GM12878 (cell line): ENCODE measurements around the gene FNIP1. TPM values are rescaled to one million over a fixed set of nuclear protein-coding genes. Genes with fewer than 3 reads are reported as not detected.

ENCODE experiments used
- ATAC-seq: fragments of 200-7000 bp; cut with Tn5 transposase; 3 replicates; pipeline ENCODE4 v1.9.1; 2020; ENCODE audit warnings: mild to moderate bottlenecking, moderate library complexity
- BruUV-seq: library from RNA; stranded (reverse); fragments of 400-500 nt; replicated peaks from 2 replicates; lab custom pipeline; 2021; lab: Mats Ljungman, UMichigan
- CTCF ChIA-PET: fragments of 300-600 bp; sonication (Branson Sonifier 250); formaldehyde crosslinking; extraction: SDS; loops from one replicate; lab custom pipeline; 2021; ENCODE audit warnings: inconsistent platforms; lab: Yijun Ruan, JAX
- POLR2A ChIA-PET: fragments of 350-600 bp; formaldehyde crosslinking; extraction: SDS; loops from one replicate; lab custom pipeline; 2021; ENCODE audit warnings: inconsistent platforms; lab: Charles Lee
- RAD21 ChIA-PET: fragments of 300-600 bp; sonication (Branson Sonifier 250); formaldehyde crosslinking; loops from one replicate; lab custom pipeline; 2023; ENCODE audit warnings: antibody characterized with exemption; ENCODE audit not compliant: unreplicated experiment; lab: Charles Lee
- SMC1A ChIA-PET: fragments of 300-600 bp; sonication (Branson Sonifier 250); formaldehyde crosslinking; loops from one replicate; lab custom pipeline; 2023; ENCODE audit not compliant: unreplicated experiment, uncharacterized antibody; lab: Charles Lee
- DNase-seq: peaks from one replicate; pipeline ENCODE4 v3.0.0-alpha.2; 2011; ENCODE audit warnings: low read depth, low spot score
- FAIRE-seq: peaks from 3 replicates; lab custom pipeline; 2011; peaks lifted over from hg19 to GRCh38; lab: Jason Lieb, UNC
- H2AFZ ChIP-seq: 2 replicates; pipeline ENCODE4 v1.6.0; 2011; ENCODE audit warnings: low read depth, low read length, control low read depth; ENCODE audit not compliant: control insufficient read depth
- H3K27ac ChIP-seq: 2 replicates; pipeline ENCODE4 v1.5.1; 2011; ENCODE audit warnings: control low read depth; ENCODE audit not compliant: control insufficient read depth, insufficient read depth
- H3K27me3 ChIP-seq, 2 experiments: replicated peaks in 1 of 2; 2 replicates each; pipeline versions ENCODE4 v1.6.0 to v1.6.1; 2011; ENCODE audit warnings: low read length in 1 of 2; ENCODE audit not compliant: control insufficient read depth in 2 of 2, insufficient read depth in 2 of 2
- H3K36me3 ChIP-seq, 2 experiments: 2 replicates each; pipeline ENCODE4 v1.5.1; 2011; ENCODE audit warnings: low read length in 1 of 2; ENCODE audit not compliant: control insufficient read depth in 2 of 2, insufficient read depth in 2 of 2
- H3K4me1 ChIP-seq: 2 replicates; pipeline ENCODE4 v1.6.1; 2011; ENCODE audit warnings: mild to moderate bottlenecking, low read length, moderate library complexity, mixed read lengths; ENCODE audit not compliant: control insufficient read depth, insufficient read depth
- H3K4me2 ChIP-seq: 2 replicates; pipeline ENCODE4 v1.6.0; 2011; ENCODE audit warnings: control low read depth; ENCODE audit not compliant: control insufficient read depth, insufficient read depth
- H3K4me3 ChIP-seq: fragments of 200-600 bp; sonication (generic); 2 replicates; pipeline ENCODE4 v1.5.1; 2016
- H3K79me2 ChIP-seq: 2 replicates; pipeline ENCODE4 v1.6.0; 2011; ENCODE audit warnings: low read length; ENCODE audit not compliant: control insufficient read depth, insufficient read depth
- H3K9ac ChIP-seq: 2 replicates; pipeline ENCODE4 v1.8.0; 2011; ENCODE audit warnings: low read length, control low read depth, mixed read lengths; ENCODE audit not compliant: control insufficient read depth, insufficient read depth
- H3K9me3 ChIP-seq: replicated peaks from 3 replicates; pipeline ENCODE4 v1.5.1; 2011; ENCODE audit warnings: mild to moderate bottlenecking, low read length; ENCODE audit not compliant: control insufficient read depth, insufficient read depth
- H4K20me1 ChIP-seq: 2 replicates; pipeline ENCODE4 v1.6.0; 2011; ENCODE audit not compliant: control insufficient read depth, insufficient read depth
- CBX5 ChIP-seq: sonication (generic); IDR thresholded peaks from 2 replicates; pipeline ENCODE4 v1.6.1; 2016; ENCODE audit warnings: low read depth, moderate library complexity, mild to moderate bottlenecking, inconsistent platforms
- ESRRA ChIP-seq: IDR thresholded peaks from 2 replicates; pipeline ENCODE4 v1.6.1; 2012; ENCODE audit warnings: mild to moderate bottlenecking, low read length, improper control_type of control experiment
- ETV6 ChIP-seq, 2 experiments: fragments of 450-650 bp in 1 of 2; IDR thresholded peaks in 1 of 2; conservative IDR thresholded peaks in 1 of 2; 2 replicates each; pipeline ENCODE4 v1.6.1; 2014; ENCODE audit warnings: antibody characterized with exemption in 1 of 2, borderline replicate concordance in 1 of 2, low read depth in 1 of 2, mild to moderate bottlenecking in 1 of 2, moderate library complexity in 1 of 2
- EZH2 ChIP-seq: IDR thresholded peaks from 2 replicates; pipeline ENCODE4 v1.6.1; 2012; ENCODE audit warnings: low read depth, mild to moderate bottlenecking, control low read depth, inconsistent platforms, low read length, borderline replicate concordance; ENCODE audit not compliant: control insufficient read depth
- KLF5 ChIP-seq: fragments of 450-650 bp; IDR thresholded peaks from 2 replicates; pipeline ENCODE4 v1.6.1; 2014; ENCODE audit warnings: mild to moderate bottlenecking; ENCODE audit not compliant: partially characterized antibody
- SUZ12 ChIP-seq: fragments of 200-600 bp; sonication (generic); IDR thresholded peaks from one replicate; pipeline ENCODE4 v1.6.1; 2018; ENCODE audit warnings: antibody characterized with exemption, mild to moderate bottlenecking; ENCODE audit not compliant: unreplicated experiment
- WRNIP1 ChIP-seq: IDR thresholded peaks from 2 replicates; pipeline ENCODE4 v1.6.1; 2011; ENCODE audit warnings: low read depth, low read length, improper control_type of control experiment, borderline replicate concordance
- ZNF217 ChIP-seq: fragments of 450-650 bp; IDR thresholded peaks from 2 replicates; pipeline ENCODE4 v1.6.1; 2017; ENCODE audit warnings: antibody characterized with exemption, mild to moderate bottlenecking
- ZNF384 ChIP-seq: IDR thresholded peaks from 2 replicates; pipeline ENCODE4 v1.6.1; 2012; ENCODE audit warnings: low read depth, mild to moderate bottlenecking, low read length, improper control_type of control experiment, borderline replicate concordance
- WGBS: methylation state at CpG from one replicate; pipeline ENCODE4 v1.1.6; 2016; ENCODE audit warnings: low lambda C conversion rate; ENCODE audit not compliant: insufficient replicate concordance, insufficient coverage; ENCODE audit errors: missing lambda C conversion rate; 5-methylcytosine and 5-hydroxymethylcytosine counted together
- in situ Hi-C: fragments of 300-500 bp; cut with MboI; formaldehyde crosslinking; loops from 9 replicates; pipeline ENCODE4 v1.14.3; 2018; ENCODE audit warnings: mixed read lengths
- intact Hi-C: fragments of 100-400 bp; cut with micrococcal nuclease; formaldehyde crosslinking; loops from one replicate; pipeline ENCODE4 v1.14.2; 2022; ENCODE audit not compliant: unreplicated experiment
- polyA plus RNA-seq, 11 experiments: library from polyadenylated mRNA; depleted of rRNA in 4 of 11; unstranded in 6 of 11; stranded (reverse) in 5 of 11; fragments of >200 nt; fragmentation: Nextera tagmentation in 4 of 11; fragmentation: Illumina TruSeq in 1 of 11; extraction: Ambion mirVana in 4 of 11; extraction: Trizol in 1 of 11; gene quantifications; 1 replicate in 1 of 11; 2 replicates in 10 of 11; pipeline versions ENCODE4 v1.2.1 to v1.2.3, GENCODE V29; 2011 to 2016; ENCODE audit warnings: inconsistent platforms in 2 of 11, missing spikeins in 2 of 11, low read depth in 1 of 11
- total RNA-seq, 4 experiments: library from RNA; depleted of rRNA in 3 of 4; stranded (reverse); fragments of >200 nt in 3 of 4; fragmentation: Illumina TruSeq in 1 of 4; extraction: Trizol in 1 of 4; gene quantifications; 2 replicates each; pipeline versions ENCODE4 v1.2.1 to v1.2.3, GENCODE V29; 2013 to 2021
- TF ChIP-seq, protein P1 (sequence below): IDR thresholded peaks from 2 replicates; pipeline ENCODE4 v1.6.1; 2012; ENCODE audit warnings: low read length, inconsistent platforms

The FNIP1 gene
- total and polyA plus RNA-seq, 10 of the 15 experiments (the other 5 are each of a cell fraction or from before 2014, with no cell fraction given) = 4.3 to 18.0 (median 14.0) TPM

DNA sequence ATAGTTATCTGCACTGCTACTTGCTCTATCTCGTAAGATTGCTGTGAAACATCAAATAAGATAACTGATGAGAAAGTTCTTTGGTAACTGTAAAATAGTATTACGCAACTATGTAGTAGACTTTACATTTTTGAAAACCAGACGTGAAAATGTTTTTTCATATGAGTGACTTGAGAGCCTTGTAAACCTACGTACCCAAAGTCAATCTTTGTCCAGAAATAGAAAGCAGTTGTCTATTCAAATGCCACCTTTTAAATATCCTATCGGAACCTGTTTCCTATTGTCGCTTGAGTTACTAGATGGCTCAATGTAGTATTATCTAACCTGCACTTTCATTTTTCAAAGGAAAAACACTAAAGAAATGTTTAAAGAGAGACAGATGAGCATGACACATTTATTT is 1.6 kb downstream of the FNIP1 start:
- Histone ChIP-seq H3K4me1 (peaks cover 6% of the 10 kb centered on the region), H3K9ac (no peak overlapping the region), H3K4me2 (peak overlapping the region; percentile 58), H2AFZ (no peak overlapping the region), H4K20me1 (peaks cover 3% of the 10 kb centered on the region; the same call in 1 of the 2 replicates), H3K4me3 (peak overlapping the region; percentile 86), H3K79me2 (peaks cover 60% of the 10 kb centered on the region), H3K27ac (peak overlapping the region; percentile 30; the same call in 1 of the 2 replicates), H3K9me3 (no peaks in the 10 kb centered on the region; the same call in 2 of the 3 replicates), H3K36me3 (no peaks in the 10 kb centered on the region), H3K27me3 (no peaks in the 10 kb centered on the region)
- ChIA-PET SMC1A (interaction anchor here (0.6 to 1.1 kb wide), 2 partner anchors 41 to 58 kb away, joined by 3 read pairs; no protein-coding TSS in a partner anchor), POLR2A (no interaction called here), RAD21 (interaction anchor here (0.9 to 1.0 kb wide), 3 partner anchors 148 to 268 kb away, joined by 3 to 5 read pairs (median 3); no protein-coding TSS in a partner anchor), CTCF (interaction anchor here (0.6 to 1.1 kb wide), 2 partner anchors 16 to 202 kb away, joined by 3 read pairs; no protein-coding TSS in a partner anchor)
- no peak for ATAC-seq
- in situ Hi-C loops (no loop called here), intact Hi-C loops (loop anchor here (10.0 kb wide), 1 partner anchor 520 kb away; no protein-coding TSS in a partner anchor)
- DNase-seq = no peak
- no peak for TF ChIP-seq KLF5
- TF ChIP-seq, protein P1, sequence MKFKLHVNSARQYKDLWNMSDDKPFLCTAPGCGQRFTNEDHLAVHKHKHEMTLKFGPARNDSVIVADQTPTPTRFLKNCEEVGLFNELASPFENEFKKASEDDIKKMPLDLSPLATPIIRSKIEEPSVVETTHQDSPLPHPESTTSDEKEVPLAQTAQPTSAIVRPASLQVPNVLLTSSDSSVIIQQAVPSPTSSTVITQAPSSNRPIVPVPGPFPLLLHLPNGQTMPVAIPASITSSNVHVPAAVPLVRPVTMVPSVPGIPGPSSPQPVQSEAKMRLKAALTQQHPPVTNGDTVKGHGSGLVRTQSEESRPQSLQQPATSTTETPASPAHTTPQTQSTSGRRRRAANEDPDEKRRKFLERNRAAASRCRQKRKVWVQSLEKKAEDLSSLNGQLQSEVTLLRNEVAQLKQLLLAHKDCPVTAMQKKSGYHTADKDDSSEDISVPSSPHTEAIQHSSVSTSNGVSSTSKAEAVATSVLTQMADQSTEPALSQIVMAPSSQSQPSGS = no peak
- no peak for TF ChIP-seq SUZ12
- no peak for TF ChIP-seq EZH2
- TF ChIP-seq WRNIP1 = no peak
- no peak for TF ChIP-seq ETV6 (conservative IDR thresholded peaks at IDR 0.05 in 1 of 2, IDR thresholded peaks at IDR 0.05 in 1 of 2; ENCODE audit: borderline replicate concordance in 1 of 2, low read depth in 1 of 2)
- no peak for TF ChIP-seq ZNF384
- TF ChIP-seq ESRRA = no peak
- no peak for TF ChIP-seq ZNF217
- TF ChIP-seq CBX5 = no peak
- WGBS = 14% methylated on average over 6 of the region's 6 CpGs
- FAIRE-seq = no peak
- no TSS peak for BruUV-seq
